Activated CD4-positive, alpha-beta T cell treated with anti-CD3 and anti-CD28 coated beads for 24 hours (primary cell): ENCODE results near the gene CPT1A.
"Not testable (repeated sequence)": the region's sequence is repeated elsewhere in the genome, so short reads cannot be mapped to it uniquely, and the experiment has no call there.

Experiments used
- DNase-seq, 2 donors: peaks; one replicate each; pipeline ENCODE4 v3.0.0-alpha.2; 2020; ENCODE audit warnings: low read depth in 2 of 2

CPT1A gene

GRCh38 chr11:68841718-68842426 is at the start of gene CPT1A:
Gene CPT1A (minus strand): TSS chr11:68841916. CDS start chr11:68815474, 26,442 bp downstream.
- peak; percentile 50 to 52 for DNase-seq

DNA sequence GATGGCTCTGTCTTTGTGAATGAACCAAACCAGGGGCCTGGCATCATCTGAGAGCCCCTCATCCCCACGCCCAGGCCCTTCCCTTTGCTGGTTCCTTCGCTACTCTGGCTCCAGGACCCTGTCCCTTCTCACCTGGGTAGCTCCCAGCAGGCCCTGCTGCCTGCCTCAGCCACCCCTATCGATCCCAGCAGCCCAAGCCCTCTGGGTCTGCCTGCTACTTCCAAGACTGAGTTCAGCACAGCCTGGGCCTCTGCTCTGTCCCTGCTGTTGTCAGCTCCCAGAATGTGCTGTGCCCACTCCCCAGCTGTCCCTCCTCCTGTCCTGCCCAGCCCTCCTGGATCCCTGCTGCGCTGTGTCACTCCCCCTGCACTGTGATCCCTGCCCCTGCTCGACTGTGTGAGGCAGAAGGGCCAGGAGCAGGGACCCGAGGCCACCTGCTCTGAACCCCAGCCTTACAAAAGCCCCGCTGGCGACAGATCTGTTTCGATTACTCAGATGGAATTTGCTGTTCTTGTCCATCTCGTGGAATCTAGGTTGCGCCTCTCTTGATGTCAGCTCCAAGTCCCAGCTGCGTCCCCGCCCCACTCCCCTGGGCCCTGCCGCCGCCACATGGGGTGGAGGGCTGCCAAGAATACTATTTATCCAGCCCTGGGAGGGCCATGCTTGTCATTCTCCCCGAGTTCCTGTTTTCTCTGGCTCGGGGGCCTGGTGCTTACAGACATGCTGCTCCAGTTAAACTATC is 48.9 kb upstream of the CPT1A start:
- DNase-seq: no peak

- no peak for DNase-seq
Measured at GRCh38 chr11:68889948-68890446, 48.3 kb upstream of the CPT1A start.

DNA sequence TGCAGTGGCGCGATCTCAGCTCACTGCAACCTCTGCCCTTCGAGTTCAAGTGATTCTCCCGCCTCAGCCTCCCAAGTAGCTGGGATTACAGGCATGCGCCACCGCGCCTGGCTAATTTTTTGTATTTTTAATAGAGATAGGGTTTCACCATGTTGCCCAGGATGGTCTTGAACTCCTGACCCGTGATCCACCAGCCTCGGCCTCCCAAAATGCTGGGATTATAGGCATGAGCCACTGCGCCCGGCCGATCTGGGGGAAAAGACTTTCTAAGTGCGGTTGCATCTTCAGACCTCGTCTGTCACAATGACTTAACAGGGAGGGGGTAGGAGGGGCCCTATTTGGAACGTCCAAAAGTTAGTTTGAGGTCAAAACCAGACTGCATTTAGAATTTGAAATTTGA is 43.1 kb upstream of the CPT1A start:
- not testable (repeated sequence) for DNase-seq

DNA sequence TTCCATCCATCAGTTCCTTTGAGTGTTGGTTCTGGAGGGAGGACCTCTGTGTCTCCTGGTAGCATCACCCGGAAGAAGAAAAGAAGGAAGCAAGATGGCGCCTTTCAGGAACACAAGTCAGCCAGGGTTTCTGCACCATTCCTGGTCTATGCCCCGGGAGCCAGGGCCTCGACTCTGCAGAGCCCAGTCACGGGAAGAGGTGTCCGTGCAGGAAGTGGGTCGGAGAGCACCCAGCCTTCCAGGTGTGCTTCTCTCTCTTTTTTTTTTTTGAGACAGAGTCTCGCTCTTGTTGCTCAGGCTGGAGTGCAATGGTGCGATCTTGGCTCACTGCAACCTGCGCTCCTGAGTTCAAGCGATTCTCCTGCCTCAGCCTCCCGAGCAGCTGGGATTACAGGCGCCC is 40.7 kb upstream of the CPT1A start:
- no peak for DNase-seq

GRCh38 chr11:68881320-68881719 is 39.6 kb upstream of the CPT1A start:
- DNase-seq: no peak

DNA sequence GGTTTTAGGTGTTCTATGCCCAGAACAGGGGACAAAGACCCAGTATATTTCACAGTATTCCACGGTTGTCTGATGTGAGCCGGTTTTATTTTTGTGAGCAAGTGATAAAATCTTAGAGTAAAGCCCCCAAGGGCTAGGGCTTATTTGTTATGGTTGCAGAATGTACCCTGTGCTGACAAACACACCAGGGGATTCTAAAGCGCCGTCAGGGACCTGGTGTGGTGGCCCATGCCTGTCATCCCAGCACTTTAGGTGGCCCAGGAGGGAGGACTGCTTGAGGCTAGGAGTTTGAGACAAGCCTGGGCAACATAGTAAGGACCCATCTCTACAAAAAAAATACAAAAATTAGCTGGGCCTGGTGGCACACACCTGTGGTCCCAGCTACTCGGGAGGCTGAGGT is 39.1 kb upstream of the CPT1A start:
- DNase-seq: no peak

GRCh38 chr11:68878022-68878421 is 36.3 kb upstream of the CPT1A start:
- no peak for DNase-seq

GRCh38 chr11:68872216-68873003 is 30.7 kb upstream of the CPT1A start:
- no peak for DNase-seq

GRCh38 chr11:68870470-68870869 is 28.8 kb upstream of the CPT1A start:
- no peak for DNase-seq

GRCh38 chr11:68868221-68868835 is 26.6 kb upstream of the CPT1A start:
- DNase-seq: no peak

DNA sequence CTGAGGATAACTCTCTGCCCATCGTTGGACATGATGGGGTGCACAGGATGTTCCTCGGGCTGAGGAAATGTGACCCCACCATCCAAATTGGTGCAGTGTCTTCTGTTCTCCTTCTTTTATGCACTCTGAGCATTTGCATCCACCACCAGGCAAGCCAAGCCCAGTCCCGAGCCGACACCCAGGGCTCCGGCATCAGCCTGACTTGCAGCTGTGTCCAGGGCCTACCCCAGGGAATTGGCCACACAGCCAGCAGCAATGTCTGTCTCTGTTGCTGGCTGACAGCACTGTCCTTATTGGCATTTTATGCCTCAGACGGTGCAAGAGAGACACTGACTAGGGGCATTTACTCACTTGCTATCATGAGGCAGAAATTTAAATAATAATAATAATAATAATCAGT is 25.4 kb upstream of the CPT1A start:
- DNase-seq: no peak

DNA sequence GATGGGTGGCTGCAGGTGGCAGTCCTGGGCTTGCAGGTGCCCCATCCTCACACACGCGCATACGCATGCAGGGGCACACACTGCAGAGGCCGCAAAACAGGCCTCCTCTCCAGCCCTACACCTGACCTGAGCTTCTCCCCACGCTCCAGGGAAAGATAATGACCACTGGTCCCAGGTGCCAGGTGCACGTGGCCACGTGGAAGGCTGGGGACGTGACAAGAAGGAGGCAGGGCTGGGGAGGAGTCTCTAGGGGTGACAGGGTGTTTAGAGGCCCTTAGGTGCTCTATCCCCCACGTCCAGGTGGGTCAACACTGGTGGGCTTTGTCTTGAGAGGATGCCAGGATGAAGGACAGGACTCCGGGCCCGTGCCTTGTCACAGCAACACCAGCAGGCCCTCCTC is 23.5 kb upstream of the CPT1A start:
- no peak for DNase-seq

- DNase-seq: no peak
Measured at GRCh38 chr11:68863553-68864265, 22.0 kb upstream of the CPT1A start.

DNA sequence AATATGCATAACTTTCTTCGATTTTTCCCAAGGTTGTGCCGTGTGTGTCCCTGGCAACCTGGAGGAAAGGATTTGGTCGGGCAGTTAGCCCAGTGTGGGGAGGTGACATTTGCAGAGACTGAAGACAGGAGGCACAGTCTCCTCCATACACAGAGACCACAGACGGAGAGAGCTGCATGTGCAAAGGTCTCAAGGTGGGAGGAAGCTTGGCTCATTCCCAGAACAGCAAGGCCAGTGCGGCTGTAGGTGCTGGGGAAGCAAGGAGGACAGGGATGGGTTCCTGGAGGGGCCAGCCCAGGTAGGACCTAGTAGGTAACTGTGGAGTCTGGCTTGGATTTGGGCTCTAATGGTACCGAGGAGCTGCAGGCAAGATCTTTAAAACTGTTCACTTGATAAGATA is 20.7 kb upstream of the CPT1A start:
- DNase-seq: no peak

DNA sequence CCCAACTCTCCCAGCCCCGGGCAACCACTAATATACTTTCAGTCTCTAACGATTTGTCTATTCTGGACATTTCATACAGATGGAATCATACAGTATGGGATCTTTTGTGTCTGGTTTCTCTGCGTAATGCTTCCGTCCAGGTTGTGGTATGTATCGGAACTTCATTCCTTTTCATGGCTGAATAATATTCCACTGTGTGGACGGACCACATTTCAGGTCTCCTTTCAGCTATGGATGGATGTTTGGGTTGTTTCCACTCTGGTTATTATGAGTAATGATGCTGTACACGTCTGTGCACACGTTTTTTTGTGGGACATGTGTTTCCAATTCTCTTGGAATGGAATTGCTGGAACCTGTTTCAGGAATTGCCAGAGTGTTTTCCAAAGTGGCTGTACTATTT is 17.4 kb upstream of the CPT1A start:
- DNase-seq: no peak

GRCh38 chr11:68857037-68857586 is 15.4 kb upstream of the CPT1A start:
- no peak for DNase-seq

GRCh38 chr11:68856425-68857030 is 14.8 kb upstream of the CPT1A start:
- not testable (repeated sequence) for DNase-seq

- DNase-seq: no peak
Measured at GRCh38 chr11:68855205-68855981, 13.7 kb upstream of the CPT1A start.
